GM23248 (cell line): ENCODE results near the gene HEXB. TPM values are rescaled to one million over a fixed set of nuclear protein-coding genes. Genes with fewer than 3 reads are reported as not detected.

Experiments
- DNase-seq: peaks from one replicate; pipeline ENCODE4 v3.0.0-alpha.2; 2015
- H2AFZ ChIP-seq: fragments of 200-600 bp; sonication (generic); 2 replicates; pipeline ENCODE4 v1.6.1; 2016; ENCODE audit warnings: antibody characterized with exemption
- H3F3A ChIP-seq: fragments of 200-600 bp; sonication (generic); 2 replicates; pipeline ENCODE4 v1.6.1; 2016; ENCODE audit warnings: mild to moderate bottlenecking, antibody characterized with exemption, mixed run types; ENCODE audit not compliant: insufficient read depth
- H3K27ac ChIP-seq: fragments of 200-600 bp; sonication (generic); 2 replicates; pipeline ENCODE4 v1.5.1; 2016; ENCODE audit warnings: mild to moderate bottlenecking
- H3K27me3 ChIP-seq: fragments of 200-600 bp; sonication (generic); replicated peaks from 2 replicates; pipeline ENCODE4 v1.6.1; 2016; ENCODE audit warnings: mild to moderate bottlenecking; ENCODE audit not compliant: insufficient read depth
- H3K36me3 ChIP-seq: fragments of 200-600 bp; sonication (generic); 2 replicates; pipeline ENCODE4 v1.6.1; 2016; ENCODE audit warnings: low read depth, mild to moderate bottlenecking
- H3K4me1 ChIP-seq: fragments of 200-600 bp; sonication (generic); 2 replicates; pipeline ENCODE4 v1.6.1; 2016; ENCODE audit warnings: mild to moderate bottlenecking; ENCODE audit not compliant: insufficient read depth
- H3K4me2 ChIP-seq: fragments of 200-600 bp; sonication (generic); one replicate; pipeline ENCODE4 v1.6.1; 2016; ENCODE audit warnings: mild to moderate bottlenecking; ENCODE audit not compliant: unreplicated experiment
- H3K4me3 ChIP-seq: fragments of 200-600 bp; sonication (generic); 2 replicates; pipeline ENCODE4 v1.5.1; 2016; ENCODE audit warnings: mild to moderate bottlenecking
- H3K79me2 ChIP-seq: fragments of 200-600 bp; sonication (generic); 2 replicates; pipeline ENCODE4 v1.6.1; 2016; ENCODE audit warnings: mild to moderate bottlenecking; ENCODE audit not compliant: insufficient read depth
- H3K9ac ChIP-seq: fragments of 200-600 bp; sonication (generic); 2 replicates; pipeline ENCODE4 v1.6.1; 2016; ENCODE audit warnings: mild to moderate bottlenecking
- H3K9me2 ChIP-seq: fragments of 200-600 bp; sonication (generic); 2 replicates; pipeline ENCODE4 v1.6.1; 2016; ENCODE audit warnings: mixed run types, mild to moderate bottlenecking, moderate library complexity; ENCODE audit not compliant: insufficient read depth
- H3K9me3 ChIP-seq: fragments of 200-600 bp; sonication (generic); one replicate; pipeline ENCODE4 v1.6.1; 2017; ENCODE audit warnings: low read depth
- H4K20me1 ChIP-seq: fragments of 200-600 bp; sonication (generic); 2 replicates; pipeline ENCODE4 v1.6.0; 2016; ENCODE audit not compliant: insufficient read depth
- EZH2 ChIP-seq: fragments of 200-600 bp; sonication (generic); IDR thresholded peaks from 2 replicates; pipeline ENCODE4 v1.6.1; 2018; ENCODE audit warnings: antibody characterized with exemption, mild to moderate bottlenecking; ENCODE audit not compliant: insufficient read depth, poor library complexity, severe bottlenecking
- EZH2phosphoT487 ChIP-seq: fragments of 200-600 bp; sonication (generic); IDR thresholded peaks from 2 replicates; pipeline ENCODE4 v1.6.1; 2018; ENCODE audit warnings: antibody characterized with exemption, moderate library complexity, mild to moderate bottlenecking, low read depth; ENCODE audit not compliant: insufficient read depth
- WGBS, 2 experiments: methylation state at CpG; one replicate each; pipeline ENCODE4 v1.1.6; 2015 to 2017; ENCODE audit warnings: low lambda C conversion rate in 2 of 2, low coverage in 1 of 2; ENCODE audit errors: missing lambda C conversion rate in 2 of 2; 5-methylcytosine and 5-hydroxymethylcytosine counted together
- in situ Hi-C: fragments of 300-500 bp; cut with MboI; formaldehyde crosslinking; loops from 2 replicates; pipeline ENCODE4 v1.15.0; 2020
- polyA plus RNA-seq: library from polyadenylated mRNA; unstranded; fragments of >200 nt; fragmentation: Nextera tagmentation; extraction: Ambion mirVana; gene quantifications from 2 replicates; pipeline ENCODE4 v1.2.1, GENCODE V29; 2016
- total RNA-seq: library from RNA; depleted of rRNA; stranded (reverse); fragments of >200 nt; shearing (Covaris generic); gene quantifications from 2 replicates; pipeline ENCODE4 v1.2.3, GENCODE V29; 2014

HEXB gene
- total and polyA plus RNA-seq, 2 experiments from 2014 or later = 106 to 127 TPM

- Histone ChIP-seq H3K79me2 (no peaks in the 10 kb centered on the region), H3K4me3 (no peak overlapping the region), H3K36me3 (no peaks in the 10 kb centered on the region), H3K4me2 (no peak overlapping the region), H3F3A (no peaks in the 10 kb centered on the region), H3K9me3 (no peaks in the 10 kb centered on the region), H3K9ac (no peak overlapping the region), H2AFZ (no peak overlapping the region), H3K4me1 (0 out of 2 replicates have a peak, but pooled peaks cover 7% of the 10 kb centered on the region), H3K9me2 (no peaks in the 10 kb centered on the region), H3K27ac (no peak overlapping the region), H4K20me1 (no peaks in the 10 kb centered on the region), H3K27me3 (no peaks in the 10 kb centered on the region)
- WGBS, 2 experiments = 6 to 19% methylated on average over 1 of the region's 1 CpG
- in situ Hi-C loops = loop anchor here (10.0 to 25.0 kb wide), 2 partner anchors 249 to 1079 kb away; no protein-coding TSS in a partner anchor
- no peak for TF ChIP-seq EZH2
- no peak for TF ChIP-seq EZH2phosphoT487
- no peak for DNase-seq
Observed at GRCh38 chr5:74665816-74666215, 19.2 kb upstream of the HEXB start.

- Histone ChIP-seq H3K4me2 (no peak overlapping the region), H3K4me1 (0 out of 2 replicates have a peak, but pooled peaks cover 7% of the 10 kb centered on the region), H3F3A (no peaks in the 10 kb centered on the region), H3K36me3 (no peaks in the 10 kb centered on the region), H3K9ac (no peak overlapping the region), H4K20me1 (no peaks in the 10 kb centered on the region), H3K27ac (no peak overlapping the region), H2AFZ (no peak overlapping the region), H3K9me3 (no peaks in the 10 kb centered on the region), H3K27me3 (no peaks in the 10 kb centered on the region), H3K9me2 (no peaks in the 10 kb centered on the region), H3K79me2 (no peaks in the 10 kb centered on the region), H3K4me3 (no peak overlapping the region)
- peak; percentile 48 for DNase-seq
- in situ Hi-C loops = loop anchor here (10.0 to 25.0 kb wide), 2 partner anchors 247 to 1080 kb away; no protein-coding TSS in a partner anchor
- TF ChIP-seq EZH2 (no peak), EZH2phosphoT487 (no peak)
- 55 to 68% methylated on average over 4 of the region's 4 CpGs for WGBS, 2 experiments
Observed at GRCh38 chr5:74667396-74667795, 17.6 kb upstream of the HEXB start.

DNA sequence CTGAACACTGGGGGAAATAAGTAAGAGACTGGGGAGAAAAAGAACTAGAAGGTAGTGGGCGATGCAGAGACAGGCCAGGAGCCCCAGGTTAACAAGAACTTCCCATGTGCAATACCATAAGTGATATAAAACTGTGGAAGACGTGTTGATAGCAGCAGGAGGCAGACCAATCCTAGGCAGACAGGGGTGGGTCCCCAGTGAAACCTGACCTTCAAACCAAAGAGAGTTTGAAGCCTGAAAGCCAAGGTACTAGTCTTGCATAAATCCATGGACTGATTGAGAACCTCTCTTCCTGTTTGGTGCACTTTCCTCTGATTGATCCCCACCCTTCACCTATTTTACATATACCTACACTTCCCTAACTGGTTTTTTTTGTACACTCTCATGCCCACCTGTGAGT lies 15.2 kb upstream of the HEXB start:
- Histone ChIP-seq H3K27me3 (no peaks in the 10 kb centered on the region), H3K9me3 (no peaks in the 10 kb centered on the region), H3K79me2 (no peaks in the 10 kb centered on the region), H2AFZ (no peak overlapping the region), H3K27ac (no peak overlapping the region), H4K20me1 (no peaks in the 10 kb centered on the region), H3K36me3 (no peaks in the 10 kb centered on the region), H3K4me1 (0 out of 2 replicates have a peak, but pooled peaks cover 12% of the 10 kb centered on the region), H3K4me3 (no peak overlapping the region), H3K9me2 (no peaks in the 10 kb centered on the region), H3K4me2 (no peak overlapping the region), H3K9ac (no peak overlapping the region), H3F3A (no peaks in the 10 kb centered on the region)
- WGBS, 2 experiments = 50 to 52% methylated on average over 2 of the region's 2 CpGs
- in situ Hi-C loops = loop anchor here (10.0 to 25.0 kb wide), 2 partner anchors 245 to 1083 kb away; no protein-coding TSS in a partner anchor
- no peak for TF ChIP-seq EZH2phosphoT487
- TF ChIP-seq EZH2 = no peak
- DNase-seq = no peak

GRCh38 chr5:74670396-74671038 lies 14.5 kb upstream of the HEXB start:
- no peak overlapping the region for H3K4me3 ChIP-seq
- no peak for DNase-seq
- in situ Hi-C loops = loop anchor here (25.0 kb wide), 1 partner anchor 1083 kb away; no protein-coding TSS in a partner anchor
- H3K9me3 ChIP-seq = no peaks in the 10 kb centered on the region
- no peak for TF ChIP-seq EZH2
- no peak for TF ChIP-seq EZH2phosphoT487
- no peak overlapping the region for H3K4me2 ChIP-seq
- no peaks in the 10 kb centered on the region for H3F3A ChIP-seq
- no peaks in the 10 kb centered on the region for H3K36me3 ChIP-seq
- no peak overlapping the region for H3K27ac ChIP-seq
- H3K9ac ChIP-seq = no peak overlapping the region
- no peak overlapping the region for H2AFZ ChIP-seq
- H4K20me1 ChIP-seq = no peaks in the 10 kb centered on the region
- 0 out of 2 replicates have a peak, but pooled peaks cover 8% of the 10 kb centered on the region for H3K4me1 ChIP-seq
- H3K79me2 ChIP-seq = no peaks in the 10 kb centered on the region
- H3K9me2 ChIP-seq = no peaks in the 10 kb centered on the region
- 61 to 64% methylated on average over 11 of the region's 11 CpGs for WGBS, 2 experiments
- H3K27me3 ChIP-seq = no peaks in the 10 kb centered on the region
